ENCODE results near the gene ABCC4. TPM values are rescaled to one million over a fixed set of nuclear protein-coding genes. Genes with fewer than 3 reads are reported as not detected.
"Not testable (repeated sequence)": the region's sequence is repeated elsewhere in the genome, so short reads cannot be mapped to it uniquely, and the experiment has no call there.

The ABCC4 gene
- total RNA-seq, 4 donors from 2014 or later = 2.5 to 12.6 (median 6.0) TPM

- 60 to 68% methylated on average over 4 of the region's 4 CpGs for WGBS, 2 donors
- Histone ChIP-seq H3K27ac (no peak overlapping the region), H3K4me1 (no peaks in the 10 kb centered on the region), H3K9me3 (no peaks in the 10 kb centered on the region), H3K27me3 (no peaks in the 10 kb centered on the region), H3K4me3 (no peak overlapping the region), H3K36me3 (no peaks in the 10 kb centered on the region)
- intact Hi-C loops (cut with DNase I) = no loop called here
- no peak for DNase-seq
- no peak for TF ChIP-seq POLR2A (IDR thresholded peaks at IDR 0.05)
Observed at GRCh38 chr13:95289020-95289444, 12.2 kb downstream of the ABCC4 start.

- DNase-seq = no peak
- intact Hi-C loops (cut with DNase I) = no loop called here
- no peaks in the 10 kb centered on the region for H3K36me3 ChIP-seq
- H3K4me1 ChIP-seq = peaks cover 0 to 6% (median 3%) of the 10 kb centered on the region in 3 donors
- no peaks in the 10 kb centered on the region for H3K27me3 ChIP-seq
- no peak for TF ChIP-seq POLR2A (IDR thresholded peaks at IDR 0.05)
- TF ChIP-seq, protein P1, sequence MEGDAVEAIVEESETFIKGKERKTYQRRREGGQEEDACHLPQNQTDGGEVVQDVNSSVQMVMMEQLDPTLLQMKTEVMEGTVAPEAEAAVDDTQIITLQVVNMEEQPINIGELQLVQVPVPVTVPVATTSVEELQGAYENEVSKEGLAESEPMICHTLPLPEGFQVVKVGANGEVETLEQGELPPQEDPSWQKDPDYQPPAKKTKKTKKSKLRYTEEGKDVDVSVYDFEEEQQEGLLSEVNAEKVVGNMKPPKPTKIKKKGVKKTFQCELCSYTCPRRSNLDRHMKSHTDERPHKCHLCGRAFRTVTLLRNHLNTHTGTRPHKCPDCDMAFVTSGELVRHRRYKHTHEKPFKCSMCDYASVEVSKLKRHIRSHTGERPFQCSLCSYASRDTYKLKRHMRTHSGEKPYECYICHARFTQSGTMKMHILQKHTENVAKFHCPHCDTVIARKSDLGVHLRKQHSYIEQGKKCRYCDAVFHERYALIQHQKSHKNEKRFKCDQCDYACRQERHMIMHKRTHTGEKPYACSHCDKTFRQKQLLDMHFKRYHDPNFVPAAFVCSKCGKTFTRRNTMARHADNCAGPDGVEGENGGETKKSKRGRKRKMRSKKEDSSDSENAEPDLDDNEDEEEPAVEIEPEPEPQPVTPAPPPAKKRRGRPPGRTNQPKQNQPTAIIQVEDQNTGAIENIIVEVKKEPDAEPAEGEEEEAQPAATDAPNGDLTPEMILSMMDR (IDR thresholded peaks at IDR 0.05) = no peak
- no peaks in the 10 kb centered on the region for H3K9me3 ChIP-seq
- no peak overlapping the region for H3K4me3 ChIP-seq
- no peak overlapping the region for H3K27ac ChIP-seq
- 92% methylated on average over 2 to 4 of the region's 4 CpGs for WGBS, 2 donors
Observed at GRCh38 chr13:95284436-95284835, 16.8 kb downstream of the ABCC4 start.

GRCh38 chr13:95279016-95279415 lies 22.2 kb downstream of the ABCC4 start:
- Histone ChIP-seq H3K9me3 (no peaks in the 10 kb centered on the region), H3K4me3 (no peak overlapping the region), H3K27ac (no peak overlapping the region), H3K36me3 (no peaks in the 10 kb centered on the region), H3K4me1 (peaks cover 6 to 29% (median 15%) of the 10 kb centered on the region in 3 donors), H3K27me3 (no peaks in the 10 kb centered on the region)
- TF ChIP-seq POLR2A (IDR thresholded peaks at IDR 0.05) = no peak
- TF ChIP-seq, protein P1 (IDR thresholded peaks at IDR 0.05) = no peak
- intact Hi-C loops (cut with DNase I) = no loop called here
- 89 to 100% methylated on average over 3 of the region's 3 CpGs for WGBS, 2 donors
- no peak for DNase-seq

DNA sequence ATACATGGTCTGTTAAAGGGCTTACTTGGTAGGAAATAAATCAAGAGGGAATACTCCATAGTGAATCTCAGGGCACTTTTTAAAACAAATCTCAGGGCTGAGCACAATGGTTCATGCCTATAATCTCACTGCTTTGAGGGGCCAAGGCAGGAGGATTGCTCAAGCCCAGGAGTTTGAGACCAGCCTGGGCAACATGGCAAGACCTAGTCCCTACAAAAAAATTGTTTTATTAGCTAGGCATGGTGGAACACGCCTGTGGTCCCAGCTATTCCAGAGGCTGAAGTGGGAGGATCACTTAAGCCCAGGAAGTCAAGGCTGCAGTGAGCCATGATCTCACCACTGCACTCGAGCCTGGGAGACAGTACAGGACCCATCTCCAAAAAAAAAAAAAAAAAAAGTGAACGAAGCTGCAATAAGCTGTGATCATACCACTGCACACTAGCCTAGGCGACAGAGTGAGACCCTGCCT lies 25.2 kb downstream of the ABCC4 start:
- Histone ChIP-seq H3K4me3 (no peak overlapping the region), H3K36me3 (no peaks in the 10 kb centered on the region), H3K27ac (peak overlapping the region in 3 of 4 donors; percentile 7 to 49 (median 12)), H3K27me3 (no peaks in the 10 kb centered on the region), H3K9me3 (no peaks in the 10 kb centered on the region), H3K4me1 (peaks cover 9 to 39% (median 19%) of the 10 kb centered on the region in 3 donors)
- WGBS, 2 donors = 35 to 71% methylated on average over 3 to 4 of the region's 4 CpGs
- TF ChIP-seq, protein P1 (IDR thresholded peaks at IDR 0.05) = no peak
- TF ChIP-seq POLR2A (IDR thresholded peaks at IDR 0.05) = no peak
- intact Hi-C loops (cut with DNase I) = no loop called here
- no peak for DNase-seq

DNA sequence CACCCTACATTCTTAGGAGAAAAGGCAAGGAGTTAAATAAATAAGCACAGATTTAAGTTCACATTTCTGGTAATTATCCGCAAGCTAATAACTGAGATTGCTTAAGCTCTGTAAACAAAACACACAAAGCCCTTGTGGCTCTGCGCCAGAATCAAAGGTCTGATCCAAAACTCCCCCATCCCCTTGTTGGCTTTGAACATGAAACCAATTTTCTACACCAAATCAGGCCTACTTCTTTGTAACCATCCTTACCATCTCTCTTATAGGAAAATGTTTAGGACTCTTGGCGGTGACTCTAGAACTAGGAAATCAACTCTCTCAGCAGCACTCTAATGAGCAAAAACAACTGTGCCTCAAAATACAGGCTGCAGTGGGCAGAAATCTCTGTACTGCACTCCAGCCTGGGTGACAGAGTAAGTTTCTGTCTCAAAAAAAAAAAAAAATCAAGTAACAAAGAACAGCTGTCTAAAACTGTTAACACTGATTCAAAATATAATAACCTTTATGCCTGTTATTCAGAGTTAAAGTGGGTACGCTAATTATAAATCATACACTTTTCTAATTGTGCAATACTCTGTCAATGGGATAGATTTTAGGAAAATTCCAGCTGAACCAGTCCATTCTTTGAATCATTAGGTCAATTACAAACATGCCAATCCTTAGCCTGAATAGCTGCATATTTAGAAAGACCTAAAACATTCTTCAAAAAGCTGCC lies 25.8 kb downstream of the ABCC4 start:
- Histone ChIP-seq H3K4me3 (no peak overlapping the region), H3K27me3 (no peaks in the 10 kb centered on the region), H3K9me3 (no peaks in the 10 kb centered on the region), H3K27ac (peak overlapping the region; percentile 12 to 57 (median 43)), H3K4me1 (peaks cover 9 to 33% (median 17%) of the 10 kb centered on the region in 3 donors), H3K36me3 (no peaks in the 10 kb centered on the region)
- intact Hi-C loops (cut with DNase I) = no loop called here
- no peak for DNase-seq
- WGBS, 2 donors = 41 to 54% methylated on average over 4 of the region's 4 CpGs
- no peak for TF ChIP-seq POLR2A (IDR thresholded peaks at IDR 0.05)
- TF ChIP-seq, protein P1 (IDR thresholded peaks at IDR 0.05) = no peak

- Histone ChIP-seq H3K4me1 (peaks cover 9 to 38% (median 17%) of the 10 kb centered on the region in 3 donors), H3K27ac (peak overlapping the region in 3 of 4 donors; percentile 39 to 57 (median 53))
- H3K36me3 ChIP-seq; DNase-seq; H3K27me3 ChIP-seq; H3K9me3 ChIP-seq; intact Hi-C loops (cut with DNase I); H3K4me3 ChIP-seq: not testable (repeated sequence)
- 87 to 88% methylated on average over 6 to 10 of the region's 12 CpGs for WGBS, 2 donors
Observed at GRCh38 chr13:95273592-95274132, 27.6 kb downstream of the ABCC4 start.

DNA sequence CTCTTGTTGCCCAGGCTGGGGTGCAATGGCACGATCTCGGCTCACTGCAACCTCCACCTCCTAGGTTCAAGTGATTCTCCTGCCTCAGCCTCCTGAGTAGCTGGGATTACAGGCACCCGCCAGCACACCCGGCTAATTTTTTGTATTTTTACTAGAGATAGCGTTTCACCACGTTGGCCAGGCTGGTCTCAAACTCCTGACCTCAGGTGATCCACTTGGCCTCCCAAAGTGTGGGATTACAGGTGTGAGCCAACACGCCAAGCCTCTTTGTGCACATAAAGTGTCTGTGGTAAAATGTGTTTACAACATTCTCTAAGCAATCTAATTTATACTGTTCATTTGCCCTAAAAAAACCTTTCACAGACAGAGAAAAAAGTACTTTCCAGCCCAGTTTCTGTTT lies 29.2 kb downstream of the ABCC4 start:
- H3K27me3 ChIP-seq; H3K9me3 ChIP-seq; DNase-seq; H3K4me3 ChIP-seq; intact Hi-C loops (cut with DNase I); H3K36me3 ChIP-seq: not testable (repeated sequence)
- peak overlapping the region; percentile 17 to 78 (median 44) for H3K27ac ChIP-seq
- peaks cover 9 to 50% (median 17%) of the 10 kb centered on the region in 3 donors for H3K4me1 ChIP-seq
- WGBS, 2 donors = 88 to 89% methylated on average over 7 of the region's 7 CpGs
